IMR-90 (cell line): ENCODE measurements around the gene AQP12A.

ENCODE experiments used
- FOS ChIP-seq: fragments of 150-350 bp; IDR thresholded peaks from 2 replicates; pipeline ENCODE4 v1.6.1; 2016; ENCODE audit warnings: low read depth, low read length
- MAFK ChIP-seq: IDR thresholded peaks from 2 replicates; pipeline ENCODE4 v1.6.1; 2012; ENCODE audit warnings: low read depth, low read length, improper control_type of control experiment
- MXI1 ChIP-seq: IDR thresholded peaks from 2 replicates; pipeline ENCODE4 v1.6.1; 2012; ENCODE audit warnings: low read depth, mild to moderate bottlenecking, low read length, moderate library complexity, borderline replicate concordance
- POLR2A ChIP-seq: IDR thresholded peaks from 2 replicates; pipeline ENCODE4 v1.6.1; 2012; ENCODE audit warnings: mild to moderate bottlenecking, low read depth, low read length
- RAD21 ChIP-seq: IDR thresholded peaks from 2 replicates; pipeline ENCODE4 v1.6.1; 2012; ENCODE audit warnings: low read length, improper control_type of control experiment
- RCOR1 ChIP-seq: IDR thresholded peaks from 2 replicates; pipeline ENCODE4 v1.6.1; 2012; ENCODE audit warnings: mild to moderate bottlenecking, low read length, improper control_type of control experiment; ENCODE audit not compliant: insufficient replicate concordance
- RFX5 ChIP-seq: IDR thresholded peaks from 2 replicates; pipeline ENCODE4 v1.8.0; 2012; ENCODE audit warnings: low read depth, mild to moderate bottlenecking, low read length, moderate library complexity
- SMC3 ChIP-seq: fragments of 150-350 bp; IDR thresholded peaks from 2 replicates; pipeline ENCODE4 v1.6.1; 2016; ENCODE audit warnings: low read depth, mild to moderate bottlenecking, antibody characterized with exemption, low read length, moderate library complexity
- TF ChIP-seq, protein P1 (sequence below): conservative IDR thresholded peaks from 2 replicates; pipeline ENCODE4 v1.5.1; 2012; ENCODE audit warnings: mild to moderate bottlenecking, low read depth, low read length, improper control_type of control experiment

DNA sequence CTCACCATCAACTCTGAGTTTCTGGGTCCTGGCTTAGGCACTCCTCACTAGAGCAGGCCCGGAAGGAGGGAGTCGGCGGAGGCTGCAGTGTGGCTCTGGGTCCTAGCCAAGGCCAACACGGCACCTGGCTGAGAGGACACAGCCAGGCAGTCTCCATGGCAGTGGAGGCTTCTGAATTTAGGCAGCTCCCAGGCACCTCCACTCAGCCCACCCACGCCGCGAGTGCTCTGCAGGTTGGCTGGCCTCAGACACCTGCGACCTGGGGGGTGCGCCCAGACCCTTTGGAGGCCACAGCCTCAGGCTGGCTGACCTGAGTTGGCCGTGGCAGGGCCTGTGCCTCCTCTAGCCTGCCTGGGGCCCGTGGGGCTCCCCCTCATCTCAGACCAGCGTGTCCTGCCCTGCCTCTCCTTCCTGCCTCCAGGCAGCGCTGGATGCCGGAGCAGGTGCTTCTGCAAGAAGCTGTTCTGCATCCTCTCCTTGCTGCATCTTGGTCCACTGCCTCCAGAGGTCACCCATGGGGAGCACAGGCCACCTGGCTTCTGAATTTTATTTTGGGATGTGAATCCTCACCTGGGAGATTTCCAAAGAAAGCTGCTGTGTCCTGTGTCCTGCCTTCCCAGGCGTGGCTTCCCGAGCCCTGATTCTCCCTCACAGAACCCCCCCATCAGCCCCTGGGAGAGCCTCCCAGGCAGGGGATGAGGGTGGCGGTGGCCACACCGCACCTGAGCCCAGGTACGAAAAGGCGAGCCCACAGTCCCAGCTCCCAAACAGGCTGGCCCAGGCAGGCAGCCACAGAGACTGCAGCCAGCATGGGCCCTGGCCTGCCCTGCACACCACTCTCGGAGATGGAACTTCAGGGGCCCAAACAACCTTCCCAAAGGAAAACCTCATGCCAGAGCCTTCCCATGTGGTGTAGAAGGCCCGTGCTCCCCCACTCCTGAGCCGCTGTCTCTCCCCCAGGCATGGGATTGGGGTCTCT is 23.4 kb downstream of the AQP12A start:
- TF ChIP-seq MAFK (no peak), FOS (no peak), MXI1 (no peak), SMC3 (no peak), RCOR1 (no peak), POLR2A (no peak), RAD21 (no peak), RFX5 (no peak)
- TF ChIP-seq, protein P1, sequence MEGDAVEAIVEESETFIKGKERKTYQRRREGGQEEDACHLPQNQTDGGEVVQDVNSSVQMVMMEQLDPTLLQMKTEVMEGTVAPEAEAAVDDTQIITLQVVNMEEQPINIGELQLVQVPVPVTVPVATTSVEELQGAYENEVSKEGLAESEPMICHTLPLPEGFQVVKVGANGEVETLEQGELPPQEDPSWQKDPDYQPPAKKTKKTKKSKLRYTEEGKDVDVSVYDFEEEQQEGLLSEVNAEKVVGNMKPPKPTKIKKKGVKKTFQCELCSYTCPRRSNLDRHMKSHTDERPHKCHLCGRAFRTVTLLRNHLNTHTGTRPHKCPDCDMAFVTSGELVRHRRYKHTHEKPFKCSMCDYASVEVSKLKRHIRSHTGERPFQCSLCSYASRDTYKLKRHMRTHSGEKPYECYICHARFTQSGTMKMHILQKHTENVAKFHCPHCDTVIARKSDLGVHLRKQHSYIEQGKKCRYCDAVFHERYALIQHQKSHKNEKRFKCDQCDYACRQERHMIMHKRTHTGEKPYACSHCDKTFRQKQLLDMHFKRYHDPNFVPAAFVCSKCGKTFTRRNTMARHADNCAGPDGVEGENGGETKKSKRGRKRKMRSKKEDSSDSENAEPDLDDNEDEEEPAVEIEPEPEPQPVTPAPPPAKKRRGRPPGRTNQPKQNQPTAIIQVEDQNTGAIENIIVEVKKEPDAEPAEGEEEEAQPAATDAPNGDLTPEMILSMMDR = no peak
